ACC112 (cell line): ENCODE results near the gene CDC27.
"Not testable (repeated sequence)": the region's sequence is repeated elsewhere in the genome, so short reads cannot be mapped to it uniquely, and the experiment has no call there.

Source experiments
- H2AFZ ChIP-seq: fragments of 200-600 bp; sonication (generic); one replicate; pipeline ENCODE4 v1.6.0; 2017; ENCODE audit warnings: antibody characterized with exemption, low read length; ENCODE audit not compliant: unreplicated experiment
- H3K27ac ChIP-seq: fragments of 200-600 bp; sonication (generic); 2 replicates; pipeline ENCODE4 v1.5.1; 2014; ENCODE audit warnings: low read depth, mild to moderate bottlenecking, antibody characterized with exemption, low read length, moderate library complexity
- H3K27me3 ChIP-seq: fragments of 200-600 bp; sonication (generic); 2 replicates; pipeline ENCODE4 v1.6.1; 2014; ENCODE audit warnings: mild to moderate bottlenecking, antibody characterized with exemption, low read length, moderate library complexity, mixed read lengths; ENCODE audit not compliant: insufficient read depth
- H3K36me3 ChIP-seq: fragments of 200-600 bp; sonication (generic); 2 replicates; pipeline ENCODE4 v1.6.1; 2016; ENCODE audit warnings: mild to moderate bottlenecking, antibody characterized with exemption, low read length, moderate library complexity, mixed read lengths; ENCODE audit not compliant: insufficient read depth
- H3K4me1 ChIP-seq: fragments of 200-600 bp; sonication (generic); one replicate; pipeline ENCODE4 v1.6.1; 2016; ENCODE audit warnings: low read length, mixed read lengths; ENCODE audit not compliant: insufficient read depth, unreplicated experiment, control insufficient read depth
- H3K4me3 ChIP-seq: fragments of 200-600 bp; sonication (generic); 2 replicates; pipeline ENCODE4 v1.5.1; 2014; ENCODE audit warnings: mild to moderate bottlenecking, low read depth, low read length
- H3K79me2 ChIP-seq: fragments of 200-600 bp; sonication (generic); one replicate; pipeline ENCODE4 v1.6.0; 2016; ENCODE audit warnings: low read length; ENCODE audit not compliant: control insufficient read depth, unreplicated experiment, insufficient read depth

CDC27 gene

GRCh38 chr17:47099987-47100711, 88.9 kb downstream of the CDC27 start:
- peaks cover 9% of the 10 kb centered on the region for H3K79me2 ChIP-seq
- peak overlapping the region; percentile 95 for H3K4me3 ChIP-seq
- H3K27ac ChIP-seq, result no peak overlapping the region
- no peaks in the 10 kb centered on the region for H3K36me3 ChIP-seq
- H2AFZ ChIP-seq, result peak overlapping the region; percentile 97
- peaks cover 3% of the 10 kb centered on the region for H3K4me1 ChIP-seq
- no peaks in the 10 kb centered on the region for H3K27me3 ChIP-seq

GRCh38 chr17:47099451-47099986, 89.6 kb downstream of the CDC27 start:
- Histone ChIP-seq H3K79me2 (peaks cover 9% of the 10 kb centered on the region), H3K27me3 (no peaks in the 10 kb centered on the region), H3K4me1 (peaks cover 3% of the 10 kb centered on the region), H3K27ac (no peak overlapping the region), H2AFZ (peak overlapping the region; percentile 97), H3K4me3 (peak overlapping the region; percentile 95), H3K36me3 (no peaks in the 10 kb centered on the region)

- Histone ChIP-seq H3K4me3 (no peak overlapping the region), H2AFZ (no peak overlapping the region), H3K4me1 (peaks cover 3% of the 10 kb centered on the region), H3K27ac (no peak overlapping the region), H3K36me3 (peaks cover 6% of the 10 kb centered on the region; the same call in 1 of the 2 replicates), H3K27me3 (no peaks in the 10 kb centered on the region), H3K79me2 (peaks cover 9% of the 10 kb centered on the region)
These were observed 92.8 kb downstream of the CDC27 start for GRCh38 chr17:47096343-47096742.

- Histone ChIP-seq H3K27ac (no peak overlapping the region), H3K79me2 (peaks cover 9% of the 10 kb centered on the region), H3K36me3 (peaks cover 6% of the 10 kb centered on the region; the same call in 1 of the 2 replicates), H3K4me1 (peaks cover 3% of the 10 kb centered on the region), H3K4me3 (no peak overlapping the region), H2AFZ (no peak overlapping the region), H3K27me3 (no peaks in the 10 kb centered on the region)
These were observed 93.8 kb downstream of the CDC27 start for GRCh38 chr17:47095268-47095667.

- Histone ChIP-seq H3K4me3 (no peak overlapping the region), H3K27ac (no peak overlapping the region), H3K27me3 (no peaks in the 10 kb centered on the region), H2AFZ (no peak overlapping the region), H3K4me1 (no peaks in the 10 kb centered on the region), H3K79me2 (peaks cover 11% of the 10 kb centered on the region), H3K36me3 (no peaks in the 10 kb centered on the region)
These were observed 102.0 kb downstream of the CDC27 start for GRCh38 chr17:47087093-47087492.

- no peaks in the 10 kb centered on the region for H3K27me3 ChIP-seq
- no peaks in the 10 kb centered on the region for H3K4me1 ChIP-seq
- H2AFZ ChIP-seq, result no peak overlapping the region
- H3K4me3 ChIP-seq, result no peak overlapping the region
- no peaks in the 10 kb centered on the region for H3K36me3 ChIP-seq
- peaks cover 11% of the 10 kb centered on the region for H3K79me2 ChIP-seq
- H3K27ac ChIP-seq, result no peak overlapping the region
These were observed 103.4 kb downstream of the CDC27 start for GRCh38 chr17:47085736-47086135.

- no peaks in the 10 kb centered on the region for H3K4me1 ChIP-seq
- H3K79me2 ChIP-seq, result no peaks in the 10 kb centered on the region
- H3K27me3 ChIP-seq, result no peaks in the 10 kb centered on the region
- no peak overlapping the region for H3K27ac ChIP-seq
- H3K4me3 ChIP-seq, result no peak overlapping the region
- no peak overlapping the region for H2AFZ ChIP-seq
- H3K36me3 ChIP-seq, result no peaks in the 10 kb centered on the region
These were observed 110.3 kb downstream of the CDC27 start for GRCh38 chr17:47078801-47079200.

GRCh38 chr17:47077576-47077975, 111.5 kb downstream of the CDC27 start:
- H3K79me2 ChIP-seq, result no peaks in the 10 kb centered on the region
- no peaks in the 10 kb centered on the region for H3K27me3 ChIP-seq
- no peak overlapping the region for H2AFZ ChIP-seq
- no peak overlapping the region for H3K4me3 ChIP-seq
- H3K4me1 ChIP-seq, result no peaks in the 10 kb centered on the region
- H3K36me3 ChIP-seq, result no peaks in the 10 kb centered on the region
- no peak overlapping the region for H3K27ac ChIP-seq

- Histone ChIP-seq H3K36me3 (no peaks in the 10 kb centered on the region), H3K4me1 (peaks cover 1% of the 10 kb centered on the region), H3K27me3 (no peaks in the 10 kb centered on the region), H3K27ac (no peak overlapping the region), H3K79me2 (no peaks in the 10 kb centered on the region), H3K4me3 (no peak overlapping the region), H2AFZ (no peak overlapping the region)
These were observed 112.9 kb downstream of the CDC27 start for GRCh38 chr17:47076171-47076570.

- not testable (repeated sequence) for H3K27me3 ChIP-seq, H3K4me3 ChIP-seq, H3K36me3 ChIP-seq, H3K27ac ChIP-seq, H3K79me2 ChIP-seq, H2AFZ ChIP-seq
- peaks cover 18% of the 10 kb centered on the region for H3K4me1 ChIP-seq
These were observed 114.7 kb downstream of the CDC27 start for GRCh38 chr17:47074361-47074760.

GRCh38 chr17:47073629-47074028, 115.5 kb downstream of the CDC27 start:
- H3K27me3 ChIP-seq, H3K27ac ChIP-seq, H2AFZ ChIP-seq, H3K79me2 ChIP-seq, H3K4me3 ChIP-seq, H3K36me3 ChIP-seq: not testable (repeated sequence)
- H3K4me1 ChIP-seq, result peaks cover 18% of the 10 kb centered on the region
